ENCODE results near the gene EEPD1. TPM values are rescaled to one million over a fixed set of nuclear protein-coding genes. Genes with fewer than 3 reads are reported as not detected.

EEPD1 gene
- total RNA-seq, 6 experiments from 2014 or later, result 5.9 to 18.6 (median 10.6) TPM

DNA sequence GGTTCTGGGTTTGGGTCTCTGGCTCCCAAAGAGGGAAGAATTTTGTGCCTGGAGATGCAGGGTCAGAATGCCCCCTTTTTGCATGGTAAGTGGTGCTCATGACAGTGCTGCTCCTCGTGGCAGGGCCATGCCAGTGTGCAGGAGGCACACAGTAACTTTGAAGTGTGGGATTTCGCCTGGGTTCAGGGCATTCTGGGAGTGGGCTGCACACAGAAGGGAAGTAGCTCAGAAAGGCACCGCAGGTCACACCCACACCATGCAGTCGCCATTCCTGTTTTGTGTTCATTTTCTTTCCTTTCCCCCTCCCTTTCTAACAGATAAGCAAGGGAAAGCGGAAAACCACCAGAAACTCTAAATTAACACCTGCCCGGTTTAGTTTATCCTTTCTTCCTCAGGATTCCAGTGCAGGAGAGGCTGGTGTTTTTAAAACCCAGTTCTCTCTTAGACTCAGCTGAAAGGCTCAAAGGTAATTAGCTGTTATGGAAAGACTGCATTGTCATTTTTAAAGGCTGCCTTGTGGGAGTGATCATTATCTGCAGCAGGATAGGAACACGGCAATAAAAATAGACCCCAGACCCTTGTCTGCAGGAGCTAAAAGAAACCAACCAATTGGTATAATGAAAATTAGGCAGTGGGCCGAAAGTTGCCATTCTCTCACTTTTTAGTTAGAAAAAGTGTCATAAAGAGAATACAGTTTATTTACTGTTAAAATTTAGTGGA is 50.2 kb downstream of the EEPD1 start:
- Histone ChIP-seq H3K36me3 (no peaks in the 10 kb centered on the region), H3K9me3 (no peaks in the 10 kb centered on the region), H3K27me3 (no peaks in the 10 kb centered on the region), H3K4me1 (peaks cover 0 to 30% (median 14%) of the 10 kb centered on the region in 4 donors), H3K27ac (no peak overlapping the region), H3K4me3 (no peak overlapping the region)
- 33% methylated on average over 6 of the region's 8 CpGs for WGBS (ENCODE audit: insufficient coverage, low coverage, low lambda C conversion rate, missing lambda C conversion rate)
- DNase-seq (no peak), ATAC-seq (no peak)
- intact Hi-C loops (cut with DNase I), result no loop called here
- TF ChIP-seq, protein P1, sequence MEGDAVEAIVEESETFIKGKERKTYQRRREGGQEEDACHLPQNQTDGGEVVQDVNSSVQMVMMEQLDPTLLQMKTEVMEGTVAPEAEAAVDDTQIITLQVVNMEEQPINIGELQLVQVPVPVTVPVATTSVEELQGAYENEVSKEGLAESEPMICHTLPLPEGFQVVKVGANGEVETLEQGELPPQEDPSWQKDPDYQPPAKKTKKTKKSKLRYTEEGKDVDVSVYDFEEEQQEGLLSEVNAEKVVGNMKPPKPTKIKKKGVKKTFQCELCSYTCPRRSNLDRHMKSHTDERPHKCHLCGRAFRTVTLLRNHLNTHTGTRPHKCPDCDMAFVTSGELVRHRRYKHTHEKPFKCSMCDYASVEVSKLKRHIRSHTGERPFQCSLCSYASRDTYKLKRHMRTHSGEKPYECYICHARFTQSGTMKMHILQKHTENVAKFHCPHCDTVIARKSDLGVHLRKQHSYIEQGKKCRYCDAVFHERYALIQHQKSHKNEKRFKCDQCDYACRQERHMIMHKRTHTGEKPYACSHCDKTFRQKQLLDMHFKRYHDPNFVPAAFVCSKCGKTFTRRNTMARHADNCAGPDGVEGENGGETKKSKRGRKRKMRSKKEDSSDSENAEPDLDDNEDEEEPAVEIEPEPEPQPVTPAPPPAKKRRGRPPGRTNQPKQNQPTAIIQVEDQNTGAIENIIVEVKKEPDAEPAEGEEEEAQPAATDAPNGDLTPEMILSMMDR (IDR thresholded peaks at IDR 0.05), result no peak
- TF ChIP-seq POLR2A (IDR thresholded peaks at IDR 0.05), result no peak

DNA sequence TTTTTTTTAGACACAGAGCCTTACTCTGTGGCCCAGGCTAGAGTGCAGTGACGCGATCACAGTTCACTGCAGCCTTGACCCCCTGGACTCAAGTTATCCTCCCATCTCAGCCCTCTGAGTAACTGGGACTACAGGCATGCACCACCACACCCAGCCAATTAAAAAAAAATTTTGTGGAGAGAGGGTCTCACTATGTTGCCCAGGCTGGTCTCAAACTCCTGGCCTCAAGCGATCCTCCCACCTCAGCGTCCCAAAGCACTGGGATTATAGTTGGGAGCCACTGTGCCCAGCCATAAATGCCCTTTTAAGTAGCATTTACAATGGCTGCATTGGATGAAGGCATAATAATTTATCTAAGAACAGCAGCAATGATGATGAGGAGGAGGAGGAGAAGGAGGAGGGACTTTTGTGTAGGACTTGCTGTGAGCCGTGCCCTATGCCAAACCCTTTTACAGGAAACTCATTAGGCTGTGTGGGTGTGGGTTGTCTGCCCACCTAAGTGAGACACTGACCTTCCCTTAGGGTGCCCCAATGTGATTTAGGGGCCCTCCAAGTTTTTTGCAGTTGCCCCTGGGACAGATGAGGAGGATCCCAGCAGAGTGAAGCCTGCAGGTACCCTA is 51.1 kb downstream of the EEPD1 start:
- H3K4me3 ChIP-seq, result no peak overlapping the region
- no peak overlapping the region for H3K27ac ChIP-seq
- no peaks in the 10 kb centered on the region for H3K36me3 ChIP-seq
- H3K4me1 ChIP-seq, result peaks cover 0 to 34% (median 16%) of the 10 kb centered on the region in 4 donors
- no peaks in the 10 kb centered on the region for H3K27me3 ChIP-seq
- no peak for TF ChIP-seq POLR2A (IDR thresholded peaks at IDR 0.05)
- TF ChIP-seq, protein P1 (IDR thresholded peaks at IDR 0.05), result no peak
- intact Hi-C loops (cut with DNase I), result no loop called here
- DNase-seq (no peak), ATAC-seq (no peak)
- no peaks in the 10 kb centered on the region for H3K9me3 ChIP-seq
- WGBS (ENCODE audit: insufficient coverage, low coverage, low lambda C conversion rate, missing lambda C conversion rate), result 91% methylated on average over 2 of the region's 5 CpGs

DNA sequence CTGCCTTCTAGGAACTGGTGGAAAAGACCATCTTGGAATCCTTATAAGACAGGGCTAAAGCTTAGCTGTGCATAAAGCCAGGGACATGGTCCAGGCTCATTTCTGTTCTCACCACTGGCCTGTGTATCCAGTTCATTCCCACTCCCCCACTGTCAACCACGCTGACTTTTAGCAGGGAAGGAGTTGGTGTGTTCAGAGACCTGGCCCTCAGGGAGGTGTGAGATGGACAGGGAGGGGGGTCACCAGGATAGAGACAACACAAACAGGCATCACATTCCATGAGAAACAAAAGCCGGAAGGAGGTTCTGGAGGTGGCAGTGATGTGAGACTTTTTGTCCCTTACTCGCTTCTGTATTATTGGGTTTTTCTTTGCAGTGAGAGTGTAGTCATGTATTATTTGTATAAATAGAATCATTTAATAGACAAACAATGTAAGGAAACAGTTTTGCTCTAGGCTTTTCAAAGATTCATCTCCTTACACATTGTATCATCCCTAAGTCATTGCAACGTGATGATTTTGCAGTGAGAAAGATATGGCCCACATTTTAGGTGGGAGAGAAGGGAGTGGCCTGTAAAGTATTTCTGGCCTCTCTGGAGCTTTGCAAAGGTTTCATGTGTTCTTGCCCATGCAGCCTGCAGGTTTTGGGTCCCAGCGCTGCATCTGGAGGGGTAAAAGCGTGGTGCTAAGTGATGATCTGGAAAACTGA is 52.0 kb downstream of the EEPD1 start:
- Histone ChIP-seq H3K27me3 (no peaks in the 10 kb centered on the region), H3K27ac (peak overlapping the region in 1 of 3 donors; percentile 73), H3K4me1 (peaks cover 0 to 34% (median 16%) of the 10 kb centered on the region in 4 donors), H3K36me3 (no peaks in the 10 kb centered on the region), H3K4me3 (no peak overlapping the region), H3K9me3 (no peaks in the 10 kb centered on the region)
- no peak for DNase-seq
- WGBS (ENCODE audit: insufficient coverage, low coverage, low lambda C conversion rate, missing lambda C conversion rate), result 86% methylated on average over 5 of the region's 6 CpGs
- intact Hi-C loops (cut with DNase I), result no loop called here
- TF ChIP-seq, protein P1 (IDR thresholded peaks at IDR 0.05), result no peak
- TF ChIP-seq POLR2A (IDR thresholded peaks at IDR 0.05), result no peak
- ATAC-seq, result no peak

DNA sequence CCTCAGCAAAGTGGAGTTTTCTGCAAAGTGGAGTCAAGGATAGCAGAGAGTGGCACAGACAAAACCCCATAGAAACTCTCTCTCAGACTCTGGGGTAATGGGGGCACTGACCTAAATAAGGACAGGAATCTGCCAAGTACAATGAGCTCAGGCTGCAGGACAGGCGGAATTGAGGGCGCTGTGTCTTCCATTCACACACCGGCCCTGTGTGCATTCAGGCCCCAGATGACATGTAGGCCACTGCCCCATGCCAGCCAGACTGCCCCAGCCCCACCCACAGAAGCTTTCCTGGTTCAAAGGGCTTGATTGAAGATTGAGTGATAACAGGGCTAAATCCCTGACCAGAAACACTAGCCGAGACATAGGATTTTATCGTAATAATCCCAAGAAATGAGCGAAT is 52.7 kb downstream of the EEPD1 start:
- 32% methylated on average over 6 of the region's 6 CpGs for WGBS (ENCODE audit: insufficient coverage, low coverage, low lambda C conversion rate, missing lambda C conversion rate)
- peak overlapping the region in 2 of 3 donors; percentile 4 to 73 for H3K27ac ChIP-seq
- intact Hi-C loops (cut with DNase I), result no loop called here
- peak; percentile 86 to 95 (median 90) for ATAC-seq
- peak; percentile 76 to 90 (median 87) for DNase-seq
- H3K27me3 ChIP-seq, result no peaks in the 10 kb centered on the region
- no peak overlapping the region for H3K4me3 ChIP-seq
- TF ChIP-seq, protein P1 (IDR thresholded peaks at IDR 0.05), result no peak
- no peak for TF ChIP-seq POLR2A (IDR thresholded peaks at IDR 0.05)
- peaks cover 0 to 34% (median 16%) of the 10 kb centered on the region in 4 donors for H3K4me1 ChIP-seq
- H3K36me3 ChIP-seq, result no peaks in the 10 kb centered on the region
- no peaks in the 10 kb centered on the region for H3K9me3 ChIP-seq
